SH-SY5Y (cell line): Measurements from ENCODE around the gene DDHD1.

Source experiments
- GATA2 ChIP-seq: IDR thresholded peaks from 2 replicates; pipeline ENCODE4 v1.6.1; 2011; ENCODE audit warnings: mild to moderate bottlenecking, low read depth, low read length
- GATA3 ChIP-seq: IDR thresholded peaks from 2 replicates; pipeline ENCODE4 v1.6.1; 2011; ENCODE audit warnings: low read depth, mild to moderate bottlenecking, low read length, moderate library complexity

- TF ChIP-seq GATA2 (no peak), GATA3 (no peak)
These were observed 788 bp downstream of the DDHD1 start for GRCh38 chr14:53152184-53152886.
